GM18907 (cell line): ENCODE measurements around the gene ADD2.
"Not testable (repeated sequence)": the region's sequence is repeated elsewhere in the genome, so short reads cannot be mapped to it uniquely, and the experiment has no call there.

Experiments used
- ATAC-seq: cut with Tn5 transposase; IDR thresholded peaks from one replicate; pipeline ENCODE4 v1.9.1; 2021; ENCODE audit warnings: mild to moderate bottlenecking, moderate library complexity; ENCODE audit not compliant: unreplicated experiment

The ADD2 gene

DNA sequence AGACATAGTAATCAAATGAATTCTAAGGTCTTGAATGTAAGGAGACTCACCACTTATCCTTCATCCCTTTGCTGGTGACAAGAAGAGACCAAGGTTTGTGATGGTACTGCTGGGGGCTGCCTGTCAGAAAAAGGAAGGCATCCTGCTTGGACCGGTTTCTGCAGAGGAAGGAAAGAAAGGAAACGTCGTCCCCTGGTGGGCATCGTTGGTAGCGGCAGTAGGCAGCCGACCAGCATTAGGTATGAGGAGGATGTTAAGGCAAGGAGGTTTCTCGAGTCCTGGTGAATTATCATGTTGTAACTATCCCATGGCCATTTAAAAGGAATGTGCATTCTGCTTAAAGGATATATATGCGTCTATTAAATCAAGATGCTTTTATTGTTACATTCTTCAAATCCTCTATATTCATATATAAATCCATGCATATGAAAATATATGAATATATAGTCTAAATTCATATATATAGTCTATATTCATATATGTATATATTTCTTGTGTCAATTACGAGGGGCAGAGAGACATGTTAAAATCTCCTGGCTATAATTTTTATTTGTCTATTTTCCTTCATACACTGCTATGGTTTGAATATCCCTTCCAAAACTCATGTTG is 120.0 kb downstream of the ADD2 start:
- ATAC-seq: peak; percentile 82

DNA sequence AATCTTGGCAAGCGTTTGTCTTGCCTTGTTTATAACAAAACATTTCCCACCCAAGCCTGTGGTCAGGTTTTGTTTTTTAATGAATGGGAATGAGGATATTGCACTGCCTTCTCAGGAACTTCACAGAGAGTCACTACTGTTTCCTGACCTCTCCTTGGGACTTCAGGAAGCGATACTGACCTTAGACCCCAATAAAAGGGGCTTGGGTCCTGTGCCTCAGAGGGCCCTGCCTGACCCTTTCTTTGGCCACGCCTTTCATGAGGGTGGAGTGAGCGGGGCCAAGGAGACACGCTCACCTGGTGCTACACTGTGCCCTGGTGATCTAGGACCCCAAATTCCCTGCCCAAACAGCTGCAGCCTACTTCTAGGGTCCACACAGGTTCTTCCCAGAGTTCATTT is 121.6 kb downstream of the ADD2 start:
- ATAC-seq: no peak

DNA sequence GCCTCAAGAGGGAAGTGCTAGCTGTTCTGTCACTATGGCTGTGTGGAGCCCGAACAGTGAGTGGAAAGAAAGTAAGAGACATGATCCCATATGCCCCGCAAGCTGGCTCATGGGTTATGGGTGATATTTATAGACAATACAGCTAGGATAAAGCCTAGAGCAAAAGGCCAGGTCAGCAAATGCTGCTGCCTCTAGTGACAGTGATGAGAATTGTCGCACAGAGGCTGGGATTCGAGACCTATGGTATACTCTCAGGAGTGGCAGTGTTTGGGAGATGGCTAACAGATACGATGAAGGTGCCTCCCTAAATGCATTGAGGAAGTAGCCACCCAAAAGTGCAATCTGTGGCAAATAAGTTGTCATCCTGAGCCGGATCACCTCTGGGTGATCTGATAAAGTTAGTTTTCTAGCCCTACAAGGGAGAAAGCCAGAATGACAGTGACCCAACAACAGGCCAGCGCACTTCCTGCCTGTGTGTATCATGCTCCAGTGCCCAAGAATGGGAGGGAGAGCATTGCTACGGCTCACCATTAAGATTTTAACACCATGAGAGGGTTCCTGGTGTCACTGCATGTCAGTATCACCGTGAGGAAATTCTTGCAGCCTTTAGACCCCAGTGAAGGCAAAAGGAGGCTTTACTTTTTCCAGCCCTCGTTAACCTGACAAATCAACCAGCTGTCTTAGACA is 122.1 kb downstream of the ADD2 start:
- ATAC-seq: no peak

DNA sequence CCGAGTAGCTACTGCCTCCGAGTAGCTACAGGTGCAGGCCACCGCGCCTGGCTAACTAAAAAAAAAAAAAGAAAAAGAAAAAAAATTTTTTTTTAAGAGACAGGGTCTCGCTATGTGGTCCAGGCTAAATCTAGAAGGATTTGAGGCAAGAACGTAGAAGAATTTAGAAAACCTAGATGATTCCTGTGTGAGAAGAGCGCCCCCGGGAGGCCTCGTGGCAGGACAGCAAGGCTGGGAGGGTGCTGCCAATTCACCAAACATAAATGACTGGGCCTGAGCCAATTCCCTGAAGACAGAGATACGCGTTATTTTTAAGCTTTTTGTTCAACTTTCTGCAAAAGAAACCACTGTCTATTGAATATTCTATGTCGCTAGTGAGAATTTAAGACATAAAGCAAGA is 124.3 kb downstream of the ADD2 start:
- no peak for ATAC-seq

DNA sequence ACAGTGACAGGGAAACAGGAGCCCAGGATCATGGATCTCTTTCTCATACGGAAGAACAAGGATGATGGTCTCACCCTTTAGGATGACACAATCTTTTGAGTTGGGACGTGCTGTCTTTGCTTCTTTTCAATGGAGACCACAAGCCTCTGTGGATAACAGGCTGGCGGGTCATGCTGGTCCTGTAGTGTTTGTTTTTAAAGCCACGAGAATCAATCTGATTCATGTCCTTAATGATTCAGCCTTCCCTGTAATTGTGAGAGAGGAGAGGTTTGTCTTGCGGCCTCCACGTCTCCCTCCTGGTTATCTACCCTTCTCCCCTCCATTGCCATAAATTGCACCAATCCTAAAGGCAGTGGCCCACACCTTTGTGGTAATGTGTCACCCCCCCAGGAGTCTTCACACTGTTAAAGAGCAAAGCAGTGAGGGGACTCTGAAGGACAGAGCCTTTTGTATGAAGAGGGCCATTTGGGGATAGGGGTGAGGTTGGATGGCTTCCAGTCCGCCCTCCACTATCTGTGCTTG is 126.7 kb downstream of the ADD2 start:
- ATAC-seq: no peak

DNA sequence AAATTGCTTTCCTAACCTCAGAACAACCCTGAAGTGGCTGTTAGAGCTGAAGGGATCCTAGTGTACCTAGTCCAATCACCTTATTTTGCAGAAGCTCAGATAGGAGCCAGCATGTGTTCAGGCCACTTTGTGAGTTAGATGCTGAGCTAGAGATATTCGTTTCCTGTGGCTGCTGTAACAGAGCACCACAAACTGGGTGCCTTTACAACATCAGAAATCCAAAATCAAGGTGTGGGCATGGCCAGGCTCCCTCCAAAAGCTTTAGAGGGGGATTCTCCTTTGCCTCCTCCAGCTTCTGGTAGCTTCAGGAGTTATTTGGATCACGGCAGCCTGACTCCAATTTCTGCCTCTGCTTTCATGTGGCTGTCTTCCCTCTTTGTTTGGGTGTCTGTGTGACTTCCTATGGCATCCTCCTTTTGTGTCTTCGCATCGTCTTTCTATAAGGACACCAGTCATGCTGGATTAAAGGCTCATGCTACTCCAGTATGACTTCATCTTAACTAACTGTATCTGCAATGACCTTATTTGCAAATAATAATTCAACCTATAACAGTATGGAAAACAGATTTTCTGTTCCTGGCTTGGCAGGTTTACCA is 128.1 kb downstream of the ADD2 start:
- ATAC-seq: no peak

DNA sequence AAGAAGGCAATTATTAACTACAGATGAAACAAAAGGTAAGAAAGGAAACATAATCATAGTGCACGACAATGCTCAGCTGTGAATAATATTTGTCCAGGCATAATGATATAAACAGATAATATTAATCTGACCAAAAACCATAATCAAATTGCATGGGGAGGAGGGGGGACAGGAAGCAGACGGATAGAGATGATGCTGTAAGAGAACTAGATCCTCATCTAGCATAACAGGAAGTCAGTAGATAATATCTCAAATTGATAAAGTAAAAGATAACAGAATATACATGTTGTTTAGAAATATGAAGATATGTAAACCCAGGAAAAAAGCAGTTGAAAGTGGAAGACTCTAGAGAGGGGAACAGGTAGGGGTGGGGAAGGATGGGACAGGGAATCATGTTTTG is 129.4 kb downstream of the ADD2 start:
- ATAC-seq: no peak

DNA sequence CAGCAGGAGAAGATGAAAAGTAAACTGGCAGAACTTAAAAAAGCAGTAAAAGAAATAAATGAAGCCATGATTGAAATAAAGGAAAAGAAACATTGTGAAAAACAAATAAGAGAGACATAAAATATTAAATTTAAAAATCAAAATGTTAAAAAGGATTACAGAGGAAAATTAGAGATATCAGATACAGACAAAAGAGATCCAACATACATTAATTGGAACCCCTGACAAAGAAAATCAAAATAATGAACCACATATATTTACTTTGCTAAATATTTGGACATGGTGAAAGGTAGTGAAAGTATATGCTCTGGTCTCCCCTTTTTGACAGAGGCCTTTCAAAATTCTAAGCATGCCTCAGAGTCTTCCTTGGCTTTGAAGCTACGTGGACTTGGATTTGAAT is 134.5 kb downstream of the ADD2 start:
- no peak for ATAC-seq

DNA sequence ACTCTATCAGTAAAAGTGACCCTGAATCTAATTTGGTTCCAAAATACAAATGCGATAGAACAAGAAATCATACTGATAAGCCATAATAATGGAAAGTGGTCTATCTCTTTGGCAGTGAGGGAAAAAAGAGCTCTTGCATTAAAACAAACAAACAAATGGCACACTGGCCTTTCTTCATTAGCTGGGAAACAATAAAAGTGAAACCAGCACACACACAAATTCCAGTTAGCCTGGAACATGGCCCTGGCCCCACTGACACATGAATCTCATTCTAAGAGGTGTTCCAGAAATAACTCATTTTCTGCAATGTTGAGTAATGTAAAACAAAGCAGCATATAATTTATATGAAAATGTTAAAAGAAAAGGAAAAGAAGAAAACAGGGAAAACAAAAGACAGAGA is 135.0 kb downstream of the ADD2 start:
- ATAC-seq: no peak

DNA sequence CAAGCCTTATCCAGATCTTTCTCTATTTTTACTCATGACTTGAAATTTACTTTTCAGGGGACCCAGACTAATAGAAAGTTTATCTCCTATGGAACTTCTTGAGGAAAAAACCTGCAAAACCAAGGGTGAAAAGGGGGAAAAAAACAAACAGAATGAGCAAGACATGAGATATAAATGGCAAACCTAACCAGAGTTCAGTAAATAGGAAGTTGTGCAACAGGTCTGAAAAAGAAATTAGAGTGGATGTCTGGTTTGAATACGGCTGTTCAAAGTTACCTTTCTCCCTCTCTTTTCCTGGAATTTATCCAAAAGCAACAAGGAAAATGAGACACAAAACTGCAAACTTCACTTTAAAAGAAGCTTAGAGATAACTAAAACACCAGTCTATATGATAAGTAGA is 135.6 kb downstream of the ADD2 start:
- no peak for ATAC-seq

DNA sequence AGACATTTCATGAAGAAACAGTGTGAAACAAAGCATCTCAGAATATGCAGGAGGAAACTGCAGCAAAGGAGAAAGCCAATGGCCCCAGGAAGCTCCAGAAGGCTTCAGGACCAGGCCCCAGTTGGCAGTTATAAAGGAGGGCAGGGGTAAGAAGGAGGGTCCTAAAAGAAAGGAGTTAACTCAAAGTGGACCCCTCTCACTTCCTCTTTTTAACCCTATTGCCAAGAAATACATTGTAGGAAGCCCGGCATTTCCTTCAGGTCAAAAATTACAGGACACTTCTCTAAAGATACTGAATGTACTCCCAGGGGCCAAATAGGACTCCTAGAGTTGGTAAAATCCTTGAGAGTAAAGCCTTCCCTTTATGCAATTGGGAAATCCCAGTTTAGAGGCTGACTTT is 137.2 kb downstream of the ADD2 start:
- no peak for ATAC-seq

DNA sequence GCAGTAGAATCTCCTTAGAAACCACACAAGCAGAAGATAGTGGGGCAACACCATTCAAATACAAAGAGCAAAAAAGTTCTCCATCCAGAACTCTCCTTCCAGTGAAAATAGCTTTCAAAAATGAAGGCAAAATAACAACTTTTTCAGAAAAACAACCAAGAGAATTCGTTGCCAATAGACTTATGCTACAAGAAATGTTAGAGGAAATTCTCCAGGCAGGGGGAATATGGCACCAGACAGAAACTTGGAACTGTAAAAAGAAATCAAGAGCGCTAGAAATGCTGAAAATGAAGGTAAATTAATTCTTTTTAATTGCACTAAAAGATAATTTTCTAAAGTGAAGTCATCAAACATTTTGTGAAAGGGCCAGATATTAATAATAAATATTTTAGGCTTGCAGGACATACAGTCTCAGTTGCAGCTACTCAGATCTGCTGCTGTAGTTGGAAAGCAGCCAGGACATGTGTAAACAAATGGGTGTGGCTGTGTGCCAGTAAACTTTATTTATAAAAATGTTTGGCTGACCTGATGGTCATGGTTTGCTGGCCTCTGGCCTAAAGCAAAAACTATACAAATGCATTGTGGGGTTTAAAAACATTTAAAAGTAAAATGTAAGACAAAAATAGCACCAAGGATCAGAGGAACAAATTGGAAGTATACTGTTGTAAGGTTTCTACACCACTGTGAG is 140.6 kb downstream of the ADD2 start:
- ATAC-seq: no peak

DNA sequence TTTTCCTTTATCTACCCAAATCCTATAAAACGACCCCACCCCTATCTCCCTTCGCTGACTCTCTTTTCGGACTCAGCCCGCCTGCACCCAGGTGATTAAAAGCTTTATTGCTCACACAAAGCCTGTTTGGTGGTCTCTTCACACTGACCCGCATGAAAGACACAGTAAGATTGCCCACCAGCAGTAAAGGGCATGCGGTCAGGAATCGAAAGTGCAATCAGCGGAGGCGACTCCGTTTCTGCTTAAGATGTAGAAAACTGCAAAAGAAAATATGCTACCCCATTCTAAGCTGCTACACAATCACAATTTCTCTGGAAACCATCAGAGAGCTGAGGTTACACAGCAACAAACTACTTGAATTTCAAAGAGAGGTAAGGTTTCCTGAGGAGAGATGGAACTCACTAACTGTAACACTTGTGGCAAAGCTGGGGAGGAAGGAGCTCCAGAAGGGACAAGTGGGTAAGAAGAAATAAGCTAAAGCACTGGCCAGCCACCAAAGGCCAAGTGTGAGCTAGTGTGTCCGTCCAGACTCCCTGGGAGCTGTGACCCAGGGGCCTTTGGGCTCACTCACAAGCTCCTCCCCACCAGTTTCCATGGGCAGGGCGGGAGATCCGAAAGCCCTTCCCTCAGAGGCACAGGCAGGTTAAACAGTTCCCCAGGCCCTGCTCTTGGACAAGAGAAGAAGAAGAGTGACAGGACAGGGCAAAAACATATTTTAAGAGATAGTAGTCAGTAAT is 141.6 kb downstream of the ADD2 start:
- ATAC-seq: no peak

DNA sequence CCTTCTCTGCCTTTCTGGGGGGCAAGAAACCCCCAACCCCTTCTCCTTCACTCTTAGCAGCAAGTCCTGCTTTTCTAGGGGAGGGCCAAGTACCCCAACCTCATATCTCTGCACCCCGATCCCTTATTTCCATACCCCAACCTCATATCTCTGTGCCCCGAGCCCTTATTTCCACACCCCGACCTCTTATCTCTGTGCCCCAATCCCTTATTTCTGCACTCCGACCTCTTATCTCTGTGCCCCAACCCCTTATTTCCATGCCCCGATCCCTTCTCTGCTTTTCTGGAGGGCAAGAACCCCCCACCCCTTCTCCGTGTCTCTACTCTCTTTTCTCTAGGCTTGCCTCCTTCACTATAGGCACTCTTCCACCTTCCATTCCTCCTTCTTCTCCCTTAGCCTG is 146.5 kb downstream of the ADD2 start:
- not testable (repeated sequence) for ATAC-seq

DNA sequence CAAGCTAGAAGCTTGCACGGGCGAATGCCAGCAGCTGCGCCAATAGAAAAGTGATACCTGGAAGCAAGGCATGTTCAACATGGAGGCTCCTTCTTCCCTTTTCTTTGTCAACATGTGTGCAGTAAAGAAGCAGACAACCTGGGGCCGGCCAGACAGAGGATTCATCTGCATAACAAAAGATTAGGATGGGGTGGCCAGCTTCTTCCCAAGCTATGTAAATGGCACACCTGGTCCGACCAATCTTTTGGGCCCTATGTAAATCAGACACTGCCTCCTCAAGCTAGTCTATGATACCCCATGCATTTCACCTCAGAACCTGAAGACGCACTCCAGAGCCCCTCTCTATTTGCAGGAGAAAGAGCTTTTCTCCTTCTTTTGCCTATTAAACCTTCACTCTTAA is 148.0 kb downstream of the ADD2 start:
- ATAC-seq: no peak

DNA sequence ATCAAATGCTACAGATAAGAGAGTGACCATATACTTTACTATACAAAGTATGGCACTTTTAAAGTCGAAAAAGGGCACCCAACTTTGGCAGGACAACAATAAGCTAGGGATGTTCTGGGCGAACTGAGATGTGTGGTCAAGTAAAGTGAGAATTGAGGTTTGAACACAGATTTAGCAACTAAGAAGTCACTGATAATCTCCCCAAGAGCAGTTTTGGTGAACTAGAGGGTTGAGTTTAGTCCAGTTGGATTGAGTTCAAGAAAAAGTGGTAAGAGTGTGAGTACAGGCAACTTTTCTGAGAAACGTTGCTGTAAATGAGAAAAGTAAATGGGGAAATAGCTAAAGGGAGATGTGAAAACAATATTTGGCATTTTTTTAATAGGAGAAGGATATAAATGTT is 148.8 kb downstream of the ADD2 start:
- no peak for ATAC-seq

DNA sequence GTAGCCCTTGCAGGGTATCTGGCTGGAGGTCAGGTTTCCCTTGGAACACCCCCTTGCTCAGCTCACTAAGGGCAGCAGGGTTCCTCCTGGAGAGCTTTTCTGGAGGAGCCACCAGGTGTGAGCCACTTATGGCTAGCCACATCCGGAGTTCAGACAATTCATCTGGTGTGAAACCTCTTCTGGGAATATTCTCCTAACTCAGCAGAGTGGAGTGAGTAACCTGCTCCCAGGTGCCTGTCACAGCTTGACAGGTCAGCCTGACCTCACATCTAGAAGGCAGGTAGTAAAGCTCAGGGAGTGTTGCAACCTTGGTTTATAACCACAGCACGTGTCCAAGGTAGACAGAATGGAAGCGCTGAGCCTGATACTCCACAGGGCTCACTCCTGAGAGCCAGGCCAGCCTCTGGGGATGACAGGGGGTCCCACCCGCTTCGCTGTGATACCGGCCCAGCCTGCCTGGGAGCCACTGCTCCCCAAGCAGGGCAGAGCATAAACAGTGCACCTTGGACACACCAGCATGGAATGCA is 151.8 kb downstream of the ADD2 start:
- no peak for ATAC-seq

DNA sequence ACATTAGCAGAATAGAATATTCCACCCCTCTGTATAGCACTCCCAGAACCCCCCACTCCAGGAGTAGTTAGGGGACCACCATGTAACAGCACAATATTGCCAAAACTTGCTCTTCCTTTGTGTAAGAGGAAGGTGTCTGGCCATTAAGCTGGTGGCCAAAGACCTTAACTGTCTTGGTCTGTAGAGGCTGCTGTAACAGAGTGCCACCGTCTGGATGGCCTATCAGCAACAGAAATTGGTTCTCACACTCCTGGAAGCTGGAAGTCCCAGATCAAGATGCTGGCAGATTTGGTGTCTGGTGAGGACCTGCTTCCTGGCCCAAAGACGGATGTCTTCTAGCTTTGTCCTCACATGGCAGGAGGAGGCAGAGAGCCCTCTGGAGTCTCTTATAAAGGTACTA is 152.8 kb downstream of the ADD2 start:
- no peak for ATAC-seq

DNA sequence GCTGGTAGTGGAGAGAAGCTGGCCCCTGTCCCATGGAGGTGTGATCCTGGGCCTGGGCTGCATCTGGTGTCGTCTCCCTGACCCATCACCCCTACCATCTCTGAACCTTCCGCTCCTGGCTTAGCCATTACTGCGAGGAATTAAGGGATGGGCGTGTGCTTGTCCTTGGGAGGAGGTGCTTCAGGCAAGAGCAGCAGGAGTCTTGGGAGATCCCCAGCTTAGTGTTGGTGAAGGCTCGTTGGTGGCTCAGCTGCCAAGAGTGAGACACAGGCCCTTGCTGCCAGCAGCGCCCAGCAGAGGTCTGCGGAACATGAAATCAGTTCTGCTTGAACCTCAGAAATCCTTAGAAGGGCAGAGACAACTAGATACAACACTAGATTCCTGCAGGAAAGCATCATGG is 154.5 kb downstream of the ADD2 start:
- ATAC-seq: no peak

DNA sequence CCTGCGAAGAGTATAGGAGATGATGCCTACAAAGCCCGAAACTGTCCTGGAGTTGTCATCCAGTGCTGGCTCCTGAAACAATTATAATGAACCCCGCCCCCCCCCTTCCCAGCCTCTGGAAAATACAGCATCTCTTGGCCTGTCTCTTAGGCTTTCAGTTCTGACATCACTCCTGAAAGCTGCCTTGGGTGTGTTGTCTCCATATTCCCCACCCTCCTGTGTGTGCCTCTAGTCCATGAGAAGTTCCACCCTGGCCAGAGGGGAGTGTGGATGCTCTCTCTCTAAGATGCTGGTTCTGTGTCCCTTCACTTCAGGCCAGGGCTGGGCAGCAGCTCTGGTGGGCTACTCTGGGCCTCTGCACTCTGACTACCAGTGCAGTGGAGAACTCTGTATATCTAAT is 155.4 kb downstream of the ADD2 start:
- ATAC-seq: no peak

DNA sequence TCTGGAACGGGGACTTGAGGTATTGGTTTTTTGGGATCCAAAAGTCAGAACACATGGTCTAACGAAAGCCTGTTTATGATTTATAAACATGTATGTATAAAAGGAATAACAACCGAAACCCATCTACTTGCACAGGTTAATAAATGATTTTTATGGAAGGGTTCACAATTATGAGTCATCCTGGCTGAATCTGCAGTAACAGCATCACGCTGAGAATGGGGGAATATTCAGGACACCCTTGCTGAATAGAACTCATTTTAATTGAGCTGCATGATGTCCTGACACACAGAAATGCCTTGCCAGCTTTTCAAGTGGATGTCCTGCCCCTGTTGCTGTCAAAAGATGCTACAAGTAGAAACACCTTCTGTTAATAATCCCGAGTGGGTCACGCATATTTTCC is 159.6 kb downstream of the ADD2 start:
- no peak for ATAC-seq
